HG02884 (cell line): ENCODE measurements around the gene SPARC.
A peak's percentile ranks its signal among the peaks of the same experiment; 100 is the strongest.
"Not testable (repeated sequence)": the region's sequence is repeated elsewhere in the genome, so short reads cannot be mapped to it uniquely, and the experiment has no call there.

Experiments used
- ATAC-seq: cut with Tn5 transposase; IDR thresholded peaks from one replicate; pipeline ENCODE4 v1.9.1; 2021; ENCODE audit warnings: mild to moderate bottlenecking, moderate library complexity; ENCODE audit not compliant: unreplicated experiment

Gene SPARC

DNA sequence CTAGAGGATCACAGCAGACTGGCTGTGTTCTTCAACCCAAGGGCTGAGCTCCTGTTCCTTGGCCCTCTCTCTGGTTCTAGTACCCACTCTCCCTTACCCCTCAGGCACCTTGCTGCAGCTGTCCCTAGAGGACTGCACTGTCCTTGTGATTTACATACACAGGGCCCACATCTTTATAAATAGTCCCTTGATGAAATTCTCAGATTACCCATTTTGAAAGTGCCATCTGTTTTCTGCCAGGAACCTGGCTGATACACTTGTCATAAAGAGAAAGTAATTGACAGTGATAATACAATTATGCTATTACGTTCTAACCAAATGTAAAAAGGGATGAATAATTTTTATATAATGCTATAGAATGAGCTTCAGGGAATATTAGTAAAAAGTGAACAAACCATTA is 16.5 kb upstream of the SPARC start:
- ATAC-seq, result peak; percentile 89

- peak; percentile 47 for ATAC-seq
Observed at GRCh38 chr5:151700820-151701219, 14.1 kb upstream of the SPARC start.

DNA sequence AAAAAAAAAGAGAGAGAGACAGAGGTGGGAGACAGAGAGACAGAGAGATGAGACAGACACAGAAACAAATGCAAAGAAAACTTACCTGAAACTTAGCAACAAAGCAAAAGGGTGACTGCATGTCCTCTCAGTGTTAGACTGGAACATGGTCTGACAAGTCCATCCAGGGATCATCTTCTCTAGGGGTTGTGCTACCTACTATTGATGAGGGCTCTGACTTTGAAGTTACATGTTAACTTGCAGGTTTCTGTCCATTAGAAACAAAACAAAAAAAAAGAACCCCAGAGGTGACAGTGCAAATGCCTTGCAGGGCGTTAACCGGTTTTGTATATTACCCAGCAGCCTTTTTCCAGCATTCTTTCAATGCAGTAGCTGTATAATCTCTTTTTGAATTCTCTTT is 13.6 kb upstream of the SPARC start:
- ATAC-seq, result no peak

DNA sequence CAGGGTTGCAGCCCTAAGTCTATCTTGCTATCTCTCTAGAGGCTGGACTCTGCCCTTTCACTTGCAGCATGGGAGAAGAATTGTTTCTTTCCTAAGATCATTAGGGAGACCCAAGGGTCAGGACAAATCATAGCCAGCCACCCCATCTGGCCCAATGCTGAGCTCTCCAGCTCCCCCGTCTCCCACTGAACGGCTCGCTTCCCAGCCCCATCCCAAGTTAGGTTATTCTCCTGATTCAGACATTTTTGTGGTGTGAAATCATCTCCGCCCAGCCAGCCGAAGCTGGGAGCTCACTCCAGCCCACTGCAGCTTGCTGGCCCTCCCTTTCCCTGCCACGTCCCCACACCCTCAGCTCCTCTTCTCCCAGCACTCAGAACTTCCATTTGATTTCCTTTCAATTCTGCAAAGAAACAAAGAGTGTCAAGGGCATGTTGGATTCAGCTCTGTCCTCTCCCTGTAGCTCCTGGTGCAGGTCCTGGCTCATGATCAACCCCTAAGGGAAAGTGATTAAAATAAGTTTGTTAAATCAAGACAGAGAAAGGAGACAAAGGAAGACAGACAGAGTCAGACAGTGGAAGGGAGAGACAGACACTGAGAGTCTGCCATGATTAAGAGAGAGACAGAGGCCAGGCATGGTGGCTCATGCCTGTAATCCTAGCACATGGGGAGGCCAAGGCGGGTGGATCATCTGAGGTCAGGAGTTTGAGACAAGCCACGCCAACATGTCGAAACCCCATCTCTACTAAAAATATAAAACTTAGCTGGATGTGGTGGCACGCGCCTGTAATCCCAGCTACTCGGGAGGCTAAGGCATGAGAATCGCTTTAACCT is 12.6 kb upstream of the SPARC start:
- ATAC-seq, result no peak

- not testable (repeated sequence) for ATAC-seq
Observed at GRCh38 chr5:151698081-151698480, 11.4 kb upstream of the SPARC start.

DNA sequence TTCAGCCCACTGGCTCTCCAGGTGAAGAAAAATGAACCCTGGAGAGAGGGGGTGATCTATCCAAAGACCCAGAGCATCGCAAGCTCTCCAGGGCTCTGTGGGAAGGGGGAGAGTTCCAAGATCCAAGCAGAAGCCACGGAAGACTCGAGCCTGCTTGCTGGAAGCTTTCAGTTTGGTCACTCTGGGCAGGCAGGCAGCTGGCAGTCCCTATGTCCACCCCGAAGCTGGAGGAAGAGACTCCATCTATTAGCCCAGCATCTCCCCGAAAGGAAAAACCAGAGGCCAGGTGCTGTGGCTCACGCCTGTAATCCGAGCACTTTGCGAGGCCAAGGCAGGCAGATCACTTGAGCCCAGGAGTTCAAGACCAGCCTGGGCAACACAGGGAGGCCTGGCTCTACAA is 10.7 kb upstream of the SPARC start:
- ATAC-seq, result no peak

- no peak for ATAC-seq
Observed at GRCh38 chr5:151696470-151697061, 9.9 kb upstream of the SPARC start.

GRCh38 chr5:151695464-151695863 is 8.7 kb upstream of the SPARC start:
- ATAC-seq, result no peak

GRCh38 chr5:151694035-151694485 is 7.3 kb upstream of the SPARC start:
- ATAC-seq, result no peak

GRCh38 chr5:151692312-151692711 is 5.6 kb upstream of the SPARC start:
- no peak for ATAC-seq

GRCh38 chr5:151691706-151692105 is 5.0 kb upstream of the SPARC start:
- no peak for ATAC-seq

- ATAC-seq, result not testable (repeated sequence)
Observed at GRCh38 chr5:151689591-151689990, 2.9 kb upstream of the SPARC start.

- no peak for ATAC-seq
Observed at GRCh38 chr5:151688436-151688835, 1.7 kb upstream of the SPARC start.

DNA sequence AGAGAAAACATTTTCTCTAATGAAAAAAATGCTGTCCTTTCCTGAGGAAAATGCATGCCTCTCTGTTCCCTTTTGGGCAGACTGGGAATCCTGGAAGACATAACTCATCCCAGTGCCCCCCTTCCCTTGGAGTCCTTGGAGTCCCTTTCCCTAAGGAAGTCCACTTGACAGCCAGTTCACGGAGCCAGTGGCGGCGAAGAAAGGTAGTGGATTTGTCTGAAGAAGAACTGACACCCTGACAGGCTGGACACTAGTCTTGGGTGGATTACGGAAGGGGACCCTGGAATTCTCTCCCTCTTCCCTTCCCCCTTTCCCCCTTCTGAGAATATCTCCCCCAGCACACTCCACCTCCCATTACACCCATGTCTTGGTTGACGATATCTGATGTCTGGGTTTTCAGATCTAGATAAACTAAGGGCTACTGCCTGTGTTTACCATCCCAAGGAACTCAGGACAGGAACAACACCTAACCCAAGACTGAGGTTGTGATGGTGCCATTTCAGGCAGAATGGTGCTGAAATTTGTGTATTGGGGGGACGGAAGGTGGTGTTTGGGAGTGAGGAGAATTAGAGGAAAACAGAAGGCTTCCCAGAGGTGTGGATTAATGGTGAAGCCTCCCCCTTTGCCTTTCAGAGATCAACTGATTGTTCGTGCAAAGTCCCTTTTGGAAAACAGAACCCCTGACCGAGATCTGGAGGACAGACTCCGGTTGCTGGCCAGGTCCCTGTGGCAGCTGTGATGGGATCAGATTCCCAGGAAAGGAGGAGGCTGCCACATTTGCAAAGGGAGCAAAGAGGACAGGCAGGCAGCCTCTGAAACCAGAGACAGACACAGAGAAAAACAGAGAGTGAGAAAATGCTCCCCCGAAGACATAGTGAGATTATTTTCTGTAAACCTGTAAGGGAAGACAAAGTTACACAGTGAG is 704 bp downstream of the SPARC start:
- no peak for ATAC-seq

DNA sequence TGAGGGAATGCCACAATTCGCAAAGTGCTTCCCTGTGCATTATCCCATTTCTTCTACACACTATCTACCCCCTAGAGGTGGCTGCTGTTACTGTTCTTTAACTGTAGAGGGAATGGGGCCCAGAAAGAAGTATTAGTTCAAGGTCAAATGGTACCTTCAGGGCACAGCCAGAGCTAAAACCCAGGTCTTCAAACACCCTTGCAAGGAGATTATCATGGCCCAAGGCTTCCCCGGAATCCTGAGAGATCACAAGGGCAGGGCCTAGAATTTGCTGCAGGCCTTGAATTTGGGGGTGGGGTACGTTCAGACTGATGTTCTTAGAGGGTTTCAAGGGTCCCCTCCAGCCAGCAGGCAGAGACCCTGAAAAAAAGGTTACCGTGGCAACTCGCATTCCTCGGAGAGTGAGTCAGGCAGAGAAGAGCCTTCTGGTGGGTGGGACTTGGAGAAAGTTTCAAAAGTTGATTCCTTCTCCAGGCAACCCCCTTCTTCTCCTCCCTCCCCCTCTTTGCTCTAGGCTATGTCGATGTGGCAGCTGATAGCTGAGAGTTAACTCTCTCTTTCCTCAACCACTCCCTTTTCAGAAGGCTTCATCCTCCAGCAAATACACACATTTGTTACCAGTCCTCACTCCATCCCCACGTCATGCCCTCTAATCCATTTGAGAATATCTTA is 1.9 kb downstream of the SPARC start:
- ATAC-seq, result no peak

DNA sequence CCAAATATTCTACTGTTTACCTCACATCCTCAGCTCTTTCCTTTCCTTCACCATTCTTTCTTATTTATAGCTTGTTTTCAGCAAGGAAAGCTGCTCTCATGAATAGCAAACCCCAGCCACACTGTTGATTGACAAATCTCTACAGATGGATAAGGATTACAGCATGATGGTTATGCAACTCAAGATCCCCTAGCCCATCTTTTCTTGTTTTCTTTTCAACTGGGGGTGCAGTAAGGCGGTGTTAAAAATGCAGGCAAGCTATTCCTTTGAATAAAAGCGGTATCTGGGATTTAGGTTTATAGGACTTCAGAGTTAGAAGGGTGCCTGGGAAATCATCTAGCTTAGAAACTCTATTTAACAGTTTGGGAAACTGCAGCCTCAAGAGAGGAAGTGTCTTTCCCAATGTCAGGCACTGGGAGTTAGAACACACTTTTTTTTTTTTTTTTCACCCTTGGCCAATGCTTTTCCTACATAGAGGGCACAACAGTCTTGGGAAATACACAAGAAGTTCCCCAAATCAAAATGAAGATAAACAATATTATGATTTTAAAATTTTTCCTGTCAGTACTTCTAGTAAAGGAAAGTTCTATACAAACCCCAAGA is 2.6 kb downstream of the SPARC start:
- no peak for ATAC-seq

DNA sequence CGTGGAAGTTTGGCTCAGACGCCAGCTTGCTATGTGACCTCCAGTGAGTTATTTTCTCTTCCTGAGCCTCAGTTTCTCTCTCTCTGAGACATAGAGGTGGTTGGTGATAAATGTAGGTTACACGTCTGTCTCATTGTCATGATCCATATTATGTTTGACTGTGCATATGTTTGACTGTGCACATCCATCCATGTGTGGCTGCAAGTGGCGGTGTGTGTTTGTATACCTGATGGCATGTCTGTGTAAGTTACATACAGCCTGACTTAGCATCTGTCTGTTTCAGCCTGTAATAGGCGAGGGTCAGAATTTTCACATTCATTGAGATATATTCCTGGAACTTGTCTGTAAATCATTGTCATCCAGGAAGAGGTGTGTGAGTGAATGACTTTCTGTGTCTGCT is 3.3 kb downstream of the SPARC start:
- ATAC-seq, result no peak

DNA sequence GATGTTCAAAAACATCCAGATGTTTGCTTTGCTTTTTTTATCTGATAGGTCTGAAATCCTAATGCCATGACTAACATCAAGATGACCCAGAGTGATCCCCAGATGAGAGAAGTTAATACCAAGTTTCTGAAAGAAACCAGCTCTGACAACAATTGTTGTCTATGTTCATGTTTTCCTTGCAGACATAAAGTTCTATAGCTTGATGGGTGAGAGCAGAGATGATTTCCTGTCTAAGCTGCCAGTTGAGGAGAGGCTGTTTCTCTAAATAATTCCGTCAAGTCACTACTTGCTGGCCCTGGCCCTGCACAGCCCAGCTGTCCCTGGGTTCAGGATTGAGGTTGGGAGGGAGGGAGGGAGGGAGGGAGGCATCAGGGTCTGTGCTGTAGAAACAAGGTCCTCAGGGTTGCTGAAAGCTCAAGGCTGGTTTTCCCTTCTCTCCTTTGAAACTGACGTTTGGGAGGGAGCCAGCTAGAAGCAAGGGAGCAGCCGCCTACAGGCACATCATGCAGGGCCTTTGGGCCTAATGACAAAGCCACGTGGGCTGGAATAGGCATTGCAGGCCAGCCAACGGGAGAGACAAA is 3.9 kb downstream of the SPARC start:
- ATAC-seq, result no peak

DNA sequence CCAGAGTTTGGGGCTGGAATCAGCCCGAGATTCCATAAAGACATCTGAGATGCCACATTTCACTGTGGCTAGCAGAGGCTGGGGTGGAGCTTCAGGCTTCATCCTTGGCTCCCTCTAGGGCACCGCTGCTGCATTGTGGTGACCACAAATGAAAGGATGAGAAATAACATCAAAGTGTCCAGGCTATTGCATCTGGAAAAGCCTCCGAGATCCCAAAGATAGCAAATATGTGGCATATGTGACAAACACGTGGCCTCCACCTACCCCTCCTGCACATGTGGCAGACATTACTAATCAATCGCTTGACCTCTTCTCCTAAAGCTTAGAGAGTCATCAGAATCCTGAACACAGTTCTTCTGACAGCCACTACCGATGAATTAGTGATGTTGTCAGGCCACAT is 4.5 kb downstream of the SPARC start:
- no peak for ATAC-seq

DNA sequence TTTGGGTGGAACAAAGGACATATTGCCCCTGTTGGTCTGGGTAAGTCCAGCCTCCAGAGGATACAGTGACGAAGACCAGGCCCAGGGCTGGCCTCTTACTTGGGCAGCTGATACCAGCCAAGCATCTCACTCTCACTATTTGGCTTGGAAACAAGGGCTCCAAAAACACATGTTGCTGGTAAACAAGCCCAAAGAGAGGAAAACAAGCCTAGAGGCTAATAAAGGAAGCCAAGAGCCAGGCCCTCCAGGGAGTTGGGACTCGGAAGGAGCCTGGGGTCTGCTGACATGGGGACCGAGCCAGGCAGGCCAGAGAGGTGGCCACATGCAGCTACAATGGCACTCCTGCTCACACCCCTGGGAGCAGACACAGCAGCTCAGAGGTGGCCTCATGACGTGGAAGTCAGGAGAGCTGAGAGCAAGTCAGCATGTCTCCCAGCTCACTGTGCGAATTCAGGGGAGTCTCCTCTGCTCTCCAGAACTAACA is 5.7 kb downstream of the SPARC start:
- no peak for ATAC-seq
